ENCODE data around the gene C11orf65.
"Not testable (repeated sequence)": the region's sequence is repeated elsewhere in the genome, so short reads cannot be mapped to it uniquely, and the experiment has no call there.

The C11orf65 gene

DNA sequence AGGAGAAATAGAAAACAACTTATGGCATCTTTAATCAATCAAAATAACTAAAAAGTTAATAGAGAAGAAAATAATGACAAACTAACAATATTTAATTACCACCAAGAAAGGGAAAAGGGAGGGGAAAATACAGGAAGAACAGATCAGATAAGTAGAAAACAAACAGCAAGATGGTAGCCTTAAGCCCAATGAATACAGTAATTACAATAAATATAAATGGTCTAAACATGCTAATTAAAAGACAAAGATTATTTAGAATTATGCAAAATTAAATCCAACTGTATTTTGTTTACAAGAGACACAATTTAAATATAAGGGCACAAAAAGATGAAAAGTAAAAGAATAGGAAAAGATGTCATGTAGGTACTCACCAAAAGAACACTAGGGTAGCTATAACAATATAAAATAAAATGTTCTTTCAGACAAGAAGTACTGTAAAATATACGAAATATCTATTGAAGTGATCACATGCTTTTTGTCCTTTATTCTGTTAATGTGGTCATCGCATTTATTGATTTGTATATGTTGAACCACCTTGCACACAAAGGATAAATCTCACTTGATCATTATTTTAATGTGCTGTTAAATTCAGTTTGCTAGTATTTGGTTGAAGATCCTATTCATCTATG, 14.0 kb downstream of the C11orf65 start:
- Histone ChIP-seq H3K27me3 (ENCODE audit: control insufficient read depth, insufficient read depth, low read length) (no peaks in the 10 kb centered on the region), H3K4me3 (ENCODE audit: low read length) (no peak overlapping the region), H3K9ac (ENCODE audit: low read length) (no peak overlapping the region), H3K4me1 (ENCODE audit: control insufficient read depth, insufficient read depth, low read length) (no peaks in the 10 kb centered on the region), H3K36me3 (ENCODE audit: control insufficient read depth, insufficient read depth, low read length) (no peaks in the 10 kb centered on the region), H3K27ac (ENCODE audit: low read depth, low read length) (no peak overlapping the region)

DNA sequence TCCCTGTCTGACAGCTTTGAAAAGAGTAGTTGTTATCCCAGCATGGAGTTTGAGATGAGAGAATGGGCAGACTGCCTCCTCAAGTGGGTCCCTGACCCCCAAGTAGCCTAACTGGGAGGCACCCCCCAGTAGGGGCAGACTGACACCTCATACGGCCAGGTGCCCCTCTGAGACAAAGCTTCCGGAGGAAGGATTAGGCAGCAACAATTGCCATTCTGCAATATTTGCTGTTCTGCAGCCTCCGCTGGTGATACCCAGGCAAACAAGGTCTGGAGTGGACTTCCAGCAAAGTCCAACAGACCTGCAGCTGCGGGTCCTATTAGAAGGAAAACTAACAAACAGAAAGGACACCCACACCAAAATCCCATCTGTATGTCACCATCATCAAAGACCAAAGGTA, 25.9 kb downstream of the C11orf65 start:
- not testable (repeated sequence) for H3K27ac ChIP-seq (ENCODE audit: low read depth, low read length); H3K9ac ChIP-seq (ENCODE audit: low read length); H3K4me3 ChIP-seq (ENCODE audit: low read length); H3K36me3 ChIP-seq (ENCODE audit: control insufficient read depth, insufficient read depth, low read length); H3K27me3 ChIP-seq (ENCODE audit: control insufficient read depth, insufficient read depth, low read length); H3K4me1 ChIP-seq (ENCODE audit: control insufficient read depth, insufficient read depth, low read length)

DNA sequence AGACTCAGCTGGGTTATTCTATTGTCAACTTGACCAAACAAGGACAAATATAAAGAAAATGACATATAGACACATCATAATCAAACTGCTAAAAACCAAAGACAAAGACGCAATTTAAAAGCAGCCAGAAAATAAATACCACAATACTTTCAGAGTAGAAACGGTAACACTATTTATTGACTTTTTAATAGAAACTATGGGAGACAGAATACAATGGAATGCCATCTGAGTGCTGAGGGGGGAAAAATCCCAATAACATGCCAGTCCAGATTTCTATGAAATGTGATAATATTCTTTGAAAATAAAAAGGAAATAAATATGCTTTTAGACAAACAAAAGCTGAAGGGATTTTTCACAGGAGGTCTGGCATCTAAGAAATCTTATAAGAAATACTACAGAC, 30.7 kb downstream of the C11orf65 start:
- Histone ChIP-seq H3K9ac (ENCODE audit: low read length) (no peak overlapping the region), H3K4me3 (ENCODE audit: low read length) (no peak overlapping the region), H3K27me3 (ENCODE audit: control insufficient read depth, insufficient read depth, low read length) (no peaks in the 10 kb centered on the region)

DNA sequence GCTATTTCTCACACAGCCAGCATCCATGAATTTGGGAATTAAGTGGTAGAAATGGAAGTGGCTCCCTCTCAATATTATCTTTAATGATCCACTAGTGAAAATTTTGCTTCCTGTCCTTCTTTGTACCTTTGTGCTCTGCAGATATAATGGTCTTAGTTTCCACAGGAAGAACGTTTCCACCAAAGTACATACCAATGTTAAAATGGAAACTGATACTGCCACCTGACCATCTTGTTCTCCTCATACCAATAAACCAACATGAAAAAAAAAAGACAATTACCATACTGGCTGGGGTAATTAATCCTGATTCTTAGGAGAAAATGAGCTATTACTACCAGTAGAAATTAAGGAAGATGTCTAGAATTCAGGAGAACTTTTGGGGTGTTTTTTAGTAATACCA, 32.3 kb downstream of the C11orf65 start:
- H3K36me3 ChIP-seq (ENCODE audit: control insufficient read depth, insufficient read depth, low read length) = no peaks in the 10 kb centered on the region
- H3K9ac ChIP-seq (ENCODE audit: low read length) = no peak overlapping the region
- H3K27ac ChIP-seq (ENCODE audit: low read depth, low read length) = no peak overlapping the region
- no peaks in the 10 kb centered on the region for H3K27me3 ChIP-seq (ENCODE audit: control insufficient read depth, insufficient read depth, low read length)
- no peak overlapping the region for H3K4me3 ChIP-seq (ENCODE audit: low read length)
- H3K4me1 ChIP-seq (ENCODE audit: control insufficient read depth, insufficient read depth, low read length) = no peaks in the 10 kb centered on the region

More for the DNA sequence above, 30.7 kb downstream of the C11orf65 start:
- Histone ChIP-seq H3K36me3 (ENCODE audit: control insufficient read depth, insufficient read depth, low read length) (no peaks in the 10 kb centered on the region), H3K4me1 (ENCODE audit: control insufficient read depth, insufficient read depth, low read length) (no peaks in the 10 kb centered on the region), H3K27ac (ENCODE audit: low read depth, low read length) (no peak overlapping the region)

DNA sequence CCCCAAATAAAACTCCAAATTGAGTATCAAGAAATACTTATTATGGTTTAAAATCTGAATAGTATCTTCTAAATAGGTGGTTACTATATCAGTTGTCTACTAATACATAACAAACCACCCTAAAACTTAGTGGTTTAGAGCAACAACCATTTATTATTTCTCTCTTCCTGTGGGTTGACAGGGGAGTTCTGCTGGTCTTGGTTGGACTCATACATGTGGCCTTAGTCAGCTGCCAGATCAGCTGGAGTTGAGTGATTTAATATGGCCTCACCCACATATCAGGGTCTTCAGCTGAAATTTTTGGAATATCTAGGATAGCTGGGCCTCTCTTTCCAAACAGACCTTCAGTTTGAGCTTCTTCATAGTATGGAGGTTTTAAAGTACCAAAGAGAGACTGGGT, 34.5 kb downstream of the C11orf65 start:
- Histone ChIP-seq H3K4me1 (ENCODE audit: control insufficient read depth, insufficient read depth, low read length) (no peaks in the 10 kb centered on the region), H3K27me3 (ENCODE audit: control insufficient read depth, insufficient read depth, low read length) (no peaks in the 10 kb centered on the region), H3K4me3 (ENCODE audit: low read length) (no peak overlapping the region), H3K27ac (ENCODE audit: low read depth, low read length) (no peak overlapping the region), H3K9ac (ENCODE audit: low read length) (no peak overlapping the region), H3K36me3 (ENCODE audit: control insufficient read depth, insufficient read depth, low read length) (no peaks in the 10 kb centered on the region)

DNA sequence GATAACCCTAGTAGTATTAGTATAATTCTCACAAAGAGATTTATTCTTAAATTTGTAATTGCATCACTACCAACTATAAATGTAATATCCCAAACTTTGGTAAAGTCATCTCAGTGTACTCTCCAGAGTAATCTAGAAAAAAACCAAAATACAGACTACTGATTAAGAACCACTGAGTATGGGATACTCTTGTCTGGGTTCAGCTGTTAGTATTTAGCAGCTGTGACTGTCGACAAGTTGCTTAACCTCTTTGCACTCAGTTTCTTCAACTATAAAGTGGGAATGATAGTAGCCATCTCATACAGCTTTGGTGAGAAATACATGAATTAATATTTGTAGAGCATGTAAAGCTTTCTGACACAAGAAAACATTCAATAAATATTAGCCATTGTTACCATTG, 35.3 kb downstream of the C11orf65 start:
- H3K27ac ChIP-seq (ENCODE audit: low read depth, low read length) = no peak overlapping the region
- H3K9ac ChIP-seq (ENCODE audit: low read length) = no peak overlapping the region
- H3K36me3 ChIP-seq (ENCODE audit: control insufficient read depth, insufficient read depth, low read length) = no peaks in the 10 kb centered on the region
- H3K4me3 ChIP-seq (ENCODE audit: low read length) = no peak overlapping the region
- H3K27me3 ChIP-seq (ENCODE audit: control insufficient read depth, insufficient read depth, low read length) = no peaks in the 10 kb centered on the region
- no peaks in the 10 kb centered on the region for H3K4me1 ChIP-seq (ENCODE audit: control insufficient read depth, insufficient read depth, low read length)

DNA sequence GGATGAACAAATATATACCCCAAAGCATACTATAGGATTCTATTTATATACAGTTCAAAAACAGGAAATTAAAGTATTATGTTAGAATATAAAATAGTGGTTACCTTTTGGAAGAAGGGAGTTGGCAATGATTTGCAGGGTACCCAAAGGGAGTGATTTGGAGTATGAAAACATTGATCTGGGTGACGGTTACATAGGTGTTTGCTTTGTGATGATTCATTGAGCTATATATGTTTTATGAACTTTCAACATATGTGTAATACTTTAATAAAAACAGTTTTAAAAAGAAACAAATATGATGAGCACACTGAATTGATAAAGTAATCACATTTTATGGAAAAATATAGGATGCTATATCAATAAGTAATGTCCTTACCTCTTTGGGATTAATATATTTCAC, 36.0 kb downstream of the C11orf65 start:
- Histone ChIP-seq H3K4me1 (ENCODE audit: control insufficient read depth, insufficient read depth, low read length) (no peaks in the 10 kb centered on the region), H3K4me3 (ENCODE audit: low read length) (no peak overlapping the region), H3K27me3 (ENCODE audit: control insufficient read depth, insufficient read depth, low read length) (no peaks in the 10 kb centered on the region), H3K9ac (ENCODE audit: low read length) (no peak overlapping the region), H3K36me3 (ENCODE audit: control insufficient read depth, insufficient read depth, low read length) (no peaks in the 10 kb centered on the region), H3K27ac (ENCODE audit: low read depth, low read length) (no peak overlapping the region)

DNA sequence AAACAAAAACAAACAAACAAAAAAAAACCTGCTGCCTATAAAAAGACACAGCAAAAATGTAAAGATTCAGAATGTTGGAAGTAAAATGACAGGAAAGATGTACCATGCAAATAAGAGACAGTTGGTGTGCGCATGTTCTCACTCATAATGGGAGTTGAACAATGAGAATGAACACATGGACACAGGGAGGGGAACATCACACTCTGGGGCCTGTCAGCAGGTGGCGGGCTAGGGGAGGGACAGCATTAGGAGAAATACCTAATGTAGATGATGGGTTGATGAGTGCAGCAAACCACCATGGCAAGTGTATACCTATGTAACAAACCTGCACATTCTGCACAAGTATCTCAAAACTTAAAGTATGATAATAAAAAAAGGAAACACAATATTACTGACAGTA, 49.8 kb downstream of the C11orf65 start:
- H3K9ac ChIP-seq (ENCODE audit: low read length) = not testable (repeated sequence)

DNA sequence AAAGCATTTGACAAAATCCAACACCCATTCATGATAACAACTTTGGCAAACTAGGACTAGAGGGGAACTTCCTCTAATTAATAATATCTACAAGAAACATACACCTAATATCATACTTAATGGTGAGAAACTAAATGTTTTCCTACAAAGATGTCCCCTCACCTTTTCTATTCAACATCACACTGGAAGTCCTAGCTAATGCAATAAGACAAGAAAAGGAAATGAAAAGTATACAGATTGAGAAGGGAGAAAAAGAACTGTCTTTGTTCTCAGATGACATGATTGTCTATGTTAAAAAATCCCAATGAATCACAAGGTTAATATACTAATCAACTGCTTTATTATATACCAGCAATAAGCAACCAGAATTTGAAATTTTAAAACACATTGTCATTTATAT, 52.4 kb downstream of the C11orf65 start:
- Histone ChIP-seq H3K27me3 (ENCODE audit: control insufficient read depth, insufficient read depth, low read length) (no peaks in the 10 kb centered on the region), H3K27ac (ENCODE audit: low read depth, low read length) (no peak overlapping the region), H3K4me1 (ENCODE audit: control insufficient read depth, insufficient read depth, low read length) (no peaks in the 10 kb centered on the region), H3K9ac (ENCODE audit: low read length) (no peak overlapping the region), H3K4me3 (ENCODE audit: low read length) (no peak overlapping the region), H3K36me3 (ENCODE audit: control insufficient read depth, insufficient read depth, low read length) (no peaks in the 10 kb centered on the region)

More for the DNA sequence above, 49.8 kb downstream of the C11orf65 start:
- H3K27me3 ChIP-seq (ENCODE audit: control insufficient read depth, insufficient read depth, low read length); H3K27ac ChIP-seq (ENCODE audit: low read depth, low read length); H3K4me3 ChIP-seq (ENCODE audit: low read length); H3K36me3 ChIP-seq (ENCODE audit: control insufficient read depth, insufficient read depth, low read length); H3K4me1 ChIP-seq (ENCODE audit: control insufficient read depth, insufficient read depth, low read length): not testable (repeated sequence)

DNA sequence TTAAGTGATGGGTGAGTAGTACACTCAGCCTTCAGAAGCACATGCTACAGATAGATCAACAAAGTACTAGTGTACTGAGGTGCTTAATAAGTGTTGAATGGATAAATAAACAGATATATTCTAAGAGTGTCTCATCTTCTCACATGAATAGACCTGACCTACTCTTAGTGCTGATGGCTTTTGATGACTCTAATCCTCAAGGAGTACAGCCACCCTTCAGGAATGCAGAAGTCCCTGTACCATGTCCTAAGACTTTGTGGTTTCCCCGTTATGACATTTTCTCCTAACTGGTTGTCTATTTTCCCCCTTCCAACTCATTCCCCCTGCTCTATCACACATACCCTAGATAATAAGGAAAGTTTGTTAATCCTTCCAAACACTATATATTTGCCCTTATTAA, 61.6 kb downstream of the C11orf65 start:
- Histone ChIP-seq H3K27me3 (ENCODE audit: control insufficient read depth, insufficient read depth, low read length) (no peaks in the 10 kb centered on the region), H3K9ac (ENCODE audit: low read length) (no peak overlapping the region), H3K36me3 (ENCODE audit: control insufficient read depth, insufficient read depth, low read length) (no peaks in the 10 kb centered on the region), H3K27ac (ENCODE audit: low read depth, low read length) (no peak overlapping the region), H3K4me3 (ENCODE audit: low read length) (no peak overlapping the region), H3K4me1 (ENCODE audit: control insufficient read depth, insufficient read depth, low read length) (no peaks in the 10 kb centered on the region)

DNA sequence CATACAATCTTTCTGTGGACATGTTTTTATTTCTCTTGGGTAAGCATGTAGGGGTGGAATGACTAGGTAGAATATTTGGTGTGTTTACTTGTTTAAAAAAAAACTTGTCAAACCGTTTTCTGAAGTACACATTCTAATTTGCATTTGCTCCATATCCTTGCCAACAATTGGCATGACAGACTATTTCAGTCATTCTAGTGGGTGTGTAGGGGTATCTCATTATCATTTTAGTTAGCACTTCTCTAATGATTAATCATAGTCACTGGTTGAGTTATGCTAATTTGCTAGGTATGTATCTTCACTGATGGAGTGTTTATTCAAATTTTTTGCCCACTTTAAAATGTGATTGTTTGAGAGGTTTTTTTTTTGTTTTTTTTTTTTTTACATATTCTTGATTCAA, 64.3 kb downstream of the C11orf65 start:
- no peak overlapping the region for H3K9ac ChIP-seq (ENCODE audit: low read length)
- no peaks in the 10 kb centered on the region for H3K36me3 ChIP-seq (ENCODE audit: control insufficient read depth, insufficient read depth, low read length)
- no peak overlapping the region for H3K27ac ChIP-seq (ENCODE audit: low read depth, low read length)
- no peaks in the 10 kb centered on the region for H3K4me1 ChIP-seq (ENCODE audit: control insufficient read depth, insufficient read depth, low read length)
- no peak overlapping the region for H3K4me3 ChIP-seq (ENCODE audit: low read length)
- no peaks in the 10 kb centered on the region for H3K27me3 ChIP-seq (ENCODE audit: control insufficient read depth, insufficient read depth, low read length)

DNA sequence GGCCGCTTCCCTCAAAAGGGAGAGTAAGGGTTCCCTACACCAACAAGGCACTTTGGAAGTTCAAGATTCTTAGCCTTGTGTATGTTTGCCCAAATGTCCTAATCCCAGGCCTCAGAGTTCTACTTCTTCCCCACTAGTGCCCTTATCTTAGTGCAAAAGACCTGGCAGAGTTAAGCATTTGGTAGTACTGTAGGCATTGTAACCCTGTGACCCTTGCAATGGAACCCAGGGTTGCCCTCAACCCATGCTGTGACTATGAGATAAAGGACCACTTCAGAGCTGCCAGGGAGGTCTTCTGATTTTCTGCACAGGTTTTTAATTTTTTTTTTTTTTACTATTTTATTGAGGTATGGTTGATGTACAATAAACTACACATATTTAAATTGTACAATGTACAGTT, 65.1 kb downstream of the C11orf65 start:
- H3K27me3 ChIP-seq (ENCODE audit: control insufficient read depth, insufficient read depth, low read length) = no peaks in the 10 kb centered on the region

DNA sequence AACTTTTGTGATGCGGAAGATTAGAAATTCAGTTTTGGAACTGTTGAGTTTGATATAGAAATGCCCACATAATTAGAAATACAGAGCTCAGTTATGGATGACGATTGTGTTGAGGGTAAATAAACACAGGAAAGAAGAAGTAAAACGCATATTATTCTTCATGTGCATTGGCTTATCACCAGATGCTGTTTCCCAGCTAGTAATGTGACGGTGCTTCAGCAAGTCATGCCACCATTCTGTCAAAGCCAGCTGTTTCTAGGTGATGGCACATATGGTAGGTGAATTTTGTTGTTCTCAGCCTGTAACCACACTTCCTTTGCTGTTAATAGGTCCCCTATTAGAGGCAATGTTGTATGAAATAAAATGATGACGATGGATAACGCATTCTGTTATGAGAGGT, 68.9 kb downstream of the C11orf65 start:
- Histone ChIP-seq H3K27me3 (ENCODE audit: control insufficient read depth, insufficient read depth, low read length) (no peaks in the 10 kb centered on the region), H3K4me3 (ENCODE audit: low read length) (no peak overlapping the region), H3K9ac (ENCODE audit: low read length) (no peak overlapping the region), H3K4me1 (ENCODE audit: control insufficient read depth, insufficient read depth, low read length) (no peaks in the 10 kb centered on the region), H3K27ac (ENCODE audit: low read depth, low read length) (no peak overlapping the region), H3K36me3 (ENCODE audit: control insufficient read depth, insufficient read depth, low read length) (no peaks in the 10 kb centered on the region)

More for the DNA sequence above, 65.1 kb downstream of the C11orf65 start:
- Histone ChIP-seq H3K36me3 (ENCODE audit: control insufficient read depth, insufficient read depth, low read length) (no peaks in the 10 kb centered on the region), H3K4me1 (ENCODE audit: control insufficient read depth, insufficient read depth, low read length) (no peaks in the 10 kb centered on the region), H3K9ac (ENCODE audit: low read length) (no peak overlapping the region), H3K27ac (ENCODE audit: low read depth, low read length) (no peak overlapping the region), H3K4me3 (ENCODE audit: low read length) (no peak overlapping the region)
